HPDE6-E6E7 (cell line): Measurements from ENCODE around the gene VPS13D.

Source experiments
- DNase-seq: peaks from one replicate; pipeline ENCODE4 v3.0.0; 2011; ENCODE audit warnings: missing footprints; ENCODE audit errors: extremely low spot score

The VPS13D gene

GRCh38 chr1:12228979-12229378 is 851 bp upstream of the VPS13D start:
- DNase-seq, result no peak

DNA sequence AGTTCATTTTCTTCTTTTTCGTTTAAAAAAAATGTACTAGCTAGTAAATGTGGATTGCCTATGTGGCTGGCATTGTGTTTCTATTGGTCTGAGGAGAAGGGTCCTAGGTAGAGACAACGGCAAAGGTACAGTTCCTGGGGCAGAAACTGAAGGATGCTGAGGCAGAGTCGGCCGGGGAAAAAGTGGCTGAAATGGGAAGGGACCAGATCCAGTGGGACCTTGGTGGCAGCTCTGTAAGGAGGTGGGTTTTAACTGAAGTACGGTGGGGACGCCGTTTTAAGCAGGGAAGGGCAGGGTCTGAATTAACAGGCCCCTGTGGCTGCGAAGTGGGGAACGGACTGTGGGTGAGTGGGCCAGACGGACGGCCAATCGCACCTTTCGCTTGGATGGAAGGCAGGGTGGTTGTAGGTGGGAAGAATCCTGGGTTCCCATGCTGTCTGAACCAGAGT is 420 bp upstream of the VPS13D start:
- no peak for DNase-seq

DNA sequence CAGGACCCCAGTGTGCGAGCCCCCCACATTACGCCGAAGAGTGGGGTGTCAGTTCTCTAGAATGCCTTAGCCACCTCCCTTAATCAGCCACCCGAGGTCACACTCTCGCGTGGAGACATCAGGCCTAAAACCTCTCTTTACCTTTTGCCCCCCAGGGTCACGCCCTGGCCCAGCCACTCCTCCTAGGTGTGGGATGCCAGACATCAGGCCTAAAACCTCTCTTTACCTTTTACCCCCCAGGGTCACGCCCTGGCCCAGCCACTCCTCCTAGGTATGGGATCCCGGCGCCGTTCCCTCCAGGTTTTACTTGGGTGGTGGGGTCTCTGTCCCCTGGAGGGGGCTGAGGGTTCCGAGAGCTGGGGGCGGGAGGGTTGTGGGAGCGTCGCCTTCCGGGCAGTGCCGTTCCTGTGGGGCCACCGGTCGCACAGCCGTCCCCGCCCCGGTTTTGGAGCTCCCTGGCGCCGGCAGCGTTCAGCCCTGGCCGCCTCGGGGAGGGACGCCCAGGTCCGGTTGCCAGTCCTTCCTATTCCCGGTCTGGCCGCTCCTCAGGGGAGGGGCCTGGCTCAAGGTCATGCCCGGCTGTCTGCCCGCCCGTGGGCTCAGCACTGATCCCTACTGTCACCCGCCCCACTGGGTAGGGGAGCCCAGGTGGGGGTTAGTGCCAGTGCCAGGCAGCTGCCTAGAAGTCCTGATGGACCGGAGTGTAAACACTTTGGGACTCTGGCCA is 882 bp downstream of the VPS13D start:
- no peak for DNase-seq

DNA sequence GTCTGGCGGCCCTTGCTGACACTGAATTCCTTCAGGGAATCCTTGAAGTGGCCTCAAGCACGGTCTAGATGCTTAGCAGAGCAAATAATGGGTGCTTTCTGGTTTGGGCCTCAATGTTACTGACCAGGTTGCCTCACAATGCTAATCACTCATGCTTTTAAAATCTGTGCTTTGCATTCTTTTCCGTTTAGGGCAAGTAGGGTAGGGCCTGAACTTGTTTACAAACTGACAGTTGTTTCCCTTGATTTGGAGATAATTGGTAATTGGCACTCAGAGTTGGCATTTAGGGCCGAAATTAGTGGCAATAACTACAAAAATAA is 1.4 kb downstream of the VPS13D start:
- no peak for DNase-seq

GRCh38 chr1:12232221-12232620 is 2.4 kb downstream of the VPS13D start:
- peak; percentile 93 for DNase-seq

- DNase-seq, result no peak
These were observed 14.2 kb downstream of the VPS13D start for GRCh38 chr1:12244078-12244477.

DNA sequence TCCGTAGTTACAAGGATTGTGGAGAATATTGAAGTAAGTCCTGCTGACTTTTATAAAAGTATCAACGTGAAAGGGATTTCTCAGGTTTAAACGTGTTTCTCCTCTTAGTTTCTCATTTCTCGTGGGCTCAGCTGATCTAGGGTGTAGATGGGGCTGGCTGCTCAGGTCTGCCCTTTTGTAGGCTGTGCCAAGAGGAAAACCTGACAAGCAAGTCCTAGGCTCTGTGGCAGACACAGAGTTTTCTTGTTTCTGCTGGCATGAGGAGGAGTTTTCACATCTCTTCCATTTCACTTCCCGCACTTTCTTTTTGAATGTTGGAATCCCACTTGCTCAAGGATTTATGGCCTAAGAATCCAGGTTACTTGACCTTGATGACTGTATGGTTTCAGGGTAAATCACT is 14.8 kb downstream of the VPS13D start:
- no peak for DNase-seq

DNA sequence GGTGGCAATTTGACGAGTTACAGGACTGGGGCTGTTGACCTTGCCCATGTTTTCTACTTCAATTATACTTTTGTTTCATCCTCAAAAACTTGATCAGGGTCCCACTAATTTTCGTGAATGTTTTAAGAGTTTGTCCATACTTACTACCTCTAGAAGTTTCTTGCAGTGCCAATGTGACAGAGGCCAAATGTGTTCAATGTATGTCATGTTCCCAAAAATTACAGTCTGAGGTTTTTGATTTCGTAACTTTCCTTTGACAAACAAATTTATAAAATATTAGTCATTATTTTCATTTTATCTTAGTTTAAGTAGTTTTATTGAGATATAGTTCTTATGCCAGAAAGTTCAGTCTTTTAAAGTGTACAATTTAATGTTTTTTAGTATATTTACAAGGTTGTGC is 15.3 kb downstream of the VPS13D start:
- DNase-seq, result no peak

GRCh38 chr1:12245733-12246132 is 15.9 kb downstream of the VPS13D start:
- no peak for DNase-seq

GRCh38 chr1:12246584-12246983 is 16.8 kb downstream of the VPS13D start:
- no peak for DNase-seq

DNA sequence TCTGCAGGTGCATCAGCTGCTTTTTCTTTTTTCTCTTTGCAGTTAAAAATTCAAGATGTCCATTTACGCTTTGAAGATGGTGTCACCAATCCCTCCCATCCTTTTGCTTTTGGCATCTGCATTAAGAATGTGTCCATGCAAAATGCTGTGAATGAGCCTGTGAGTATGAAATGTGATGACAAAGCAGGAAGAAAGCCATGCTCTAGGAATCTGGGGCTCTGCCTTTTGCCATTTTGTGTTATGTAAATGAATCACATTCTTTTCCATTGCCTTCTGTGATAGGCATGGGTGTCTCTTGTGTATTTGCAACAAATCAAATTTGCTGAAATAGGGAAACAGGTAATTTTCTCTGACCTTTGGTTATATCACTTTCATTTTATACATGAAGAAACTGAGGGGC is 19.4 kb downstream of the VPS13D start:
- DNase-seq, result no peak

DNA sequence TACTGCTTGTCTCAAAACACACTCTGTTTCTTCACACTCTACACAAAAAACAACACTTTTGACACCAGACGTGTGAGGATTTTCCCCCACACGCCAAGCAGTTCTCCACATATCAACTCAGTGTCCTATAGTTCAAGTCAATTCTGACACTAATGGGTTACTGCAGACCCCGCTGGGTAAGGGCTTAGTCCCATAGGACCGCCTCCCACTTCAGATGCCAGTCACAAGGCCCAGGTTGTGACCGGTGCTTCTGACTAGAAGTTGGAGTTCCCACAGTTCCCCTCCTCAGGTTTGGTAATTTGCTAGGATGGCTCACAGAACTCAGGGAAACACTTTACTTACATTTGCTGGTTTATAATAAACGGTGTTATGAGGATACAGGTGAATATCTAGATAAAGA is 19.9 kb downstream of the VPS13D start:
- DNase-seq, result no peak

GRCh38 chr1:12251442-12251841 is 21.6 kb downstream of the VPS13D start:
- no peak for DNase-seq

DNA sequence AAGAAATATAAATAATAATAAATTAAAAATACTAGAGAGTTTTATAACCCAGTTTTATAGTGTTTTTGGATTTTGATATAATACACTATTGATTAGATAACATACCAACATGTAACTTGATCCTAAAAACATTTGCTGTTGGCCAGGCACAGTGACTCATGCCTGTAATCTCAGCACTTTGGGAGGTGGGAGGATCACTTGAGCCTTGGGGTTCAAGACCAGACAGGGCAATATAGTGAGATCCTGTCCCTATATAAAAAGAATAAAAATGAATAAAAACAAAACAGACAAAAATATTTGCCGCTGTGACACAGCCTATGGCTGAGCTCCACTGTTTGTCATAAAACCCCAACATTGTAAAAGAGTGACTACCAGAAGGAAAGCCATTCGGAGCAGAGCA is 26.1 kb downstream of the VPS13D start:
- no peak for DNase-seq

- DNase-seq, result no peak
These were observed 28.4 kb downstream of the VPS13D start for GRCh38 chr1:12258272-12258671.

- DNase-seq, result no peak
These were observed 39.5 kb downstream of the VPS13D start for GRCh38 chr1:12269351-12269750.

DNA sequence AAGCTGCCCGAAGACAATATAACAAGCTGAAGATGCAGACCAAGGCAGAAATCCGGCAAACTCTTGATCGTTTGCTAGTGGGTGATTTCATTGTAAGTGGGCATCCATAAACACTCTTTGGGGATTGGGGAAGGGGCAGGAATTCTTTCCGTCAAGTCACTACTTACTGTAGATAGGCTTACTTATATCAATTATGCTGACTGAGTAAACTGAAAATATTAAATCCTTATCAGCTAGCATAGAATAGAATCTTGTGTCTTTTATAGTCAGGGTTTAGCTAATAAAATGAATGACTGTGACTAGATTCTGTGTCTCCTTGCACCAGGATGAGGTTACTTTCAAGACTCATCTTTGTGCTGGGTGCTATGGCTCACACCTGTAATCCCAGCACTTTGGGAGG is 41.2 kb downstream of the VPS13D start:
- no peak for DNase-seq

DNA sequence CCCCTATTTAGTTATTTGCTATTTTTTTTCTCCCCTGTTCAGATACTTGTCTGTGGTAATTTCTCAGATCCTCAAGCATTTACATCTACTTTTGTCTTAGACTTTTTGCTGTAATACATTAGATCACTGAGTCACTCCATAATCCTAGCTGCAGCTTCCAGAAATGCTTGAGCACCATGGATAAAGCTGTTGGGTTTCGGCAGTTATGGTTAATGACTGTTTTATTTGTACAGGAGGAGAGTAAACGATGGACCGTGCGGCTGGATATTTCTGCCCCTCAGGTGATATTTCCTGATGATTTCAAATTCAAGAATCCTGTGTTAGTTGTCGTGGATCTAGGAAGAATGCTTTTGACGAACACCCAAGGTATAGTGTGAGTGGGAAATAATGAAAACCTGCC is 42.9 kb downstream of the VPS13D start:
- DNase-seq, result no peak

DNA sequence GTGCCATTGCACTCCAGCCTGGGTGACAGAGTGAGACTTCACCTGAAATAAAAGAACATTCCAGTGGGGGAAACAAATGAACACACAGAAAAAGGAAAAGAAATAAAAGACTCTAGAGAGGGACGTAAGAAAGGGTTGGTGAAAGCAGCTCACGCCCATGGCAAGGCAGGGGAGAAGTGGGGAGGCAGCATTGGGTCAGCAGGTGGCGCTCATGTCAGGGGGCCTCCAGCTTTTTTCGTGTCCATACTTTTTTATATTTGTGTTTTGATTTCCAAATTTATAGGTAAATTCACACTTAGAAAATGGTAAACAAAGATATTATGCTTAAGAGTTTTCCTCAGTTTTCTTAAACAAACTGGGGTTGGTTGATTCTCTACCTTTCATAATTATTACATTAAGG is 45.5 kb downstream of the VPS13D start:
- DNase-seq, result peak; percentile 40

- peak; percentile 8 for DNase-seq
These were observed 46.4 kb downstream of the VPS13D start for GRCh38 chr1:12276225-12276624.

- DNase-seq, result no peak
These were observed 49.2 kb downstream of the VPS13D start for GRCh38 chr1:12279003-12279402.

DNA sequence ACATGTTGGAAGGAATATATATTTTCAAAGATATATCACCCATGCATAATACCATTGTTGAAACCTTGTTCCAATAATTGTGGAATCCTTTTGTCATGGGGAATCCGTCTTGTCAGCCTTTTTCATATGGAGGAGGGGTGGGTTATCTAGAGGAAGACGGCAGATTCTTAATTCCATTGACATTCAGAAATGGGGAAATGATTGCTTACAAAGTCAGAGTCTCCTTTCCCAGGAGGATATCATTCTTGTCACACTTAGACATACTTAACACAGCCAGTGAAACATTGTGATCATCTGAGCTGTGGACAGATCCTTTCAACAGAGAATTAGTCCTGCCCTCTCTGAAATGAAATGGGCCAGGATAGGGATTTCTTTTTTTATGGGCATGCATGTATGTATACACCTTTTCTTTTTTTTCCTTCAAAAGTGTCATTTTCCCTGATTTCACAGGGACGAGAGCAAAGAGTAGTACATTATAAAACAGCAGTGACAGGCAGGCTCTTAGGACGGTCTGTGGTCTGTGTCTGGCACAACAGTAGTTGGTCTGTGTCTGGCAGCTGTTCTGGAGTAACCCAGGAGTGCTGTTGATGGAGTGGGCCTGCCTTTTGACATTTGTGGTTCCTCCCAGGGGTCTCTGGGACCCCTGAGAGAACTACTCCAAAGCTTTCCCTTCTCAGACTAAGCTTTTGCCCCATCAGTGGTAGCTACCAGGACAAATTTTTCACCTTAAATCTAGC is 50.1 kb downstream of the VPS13D start:
- no peak for DNase-seq

DNA sequence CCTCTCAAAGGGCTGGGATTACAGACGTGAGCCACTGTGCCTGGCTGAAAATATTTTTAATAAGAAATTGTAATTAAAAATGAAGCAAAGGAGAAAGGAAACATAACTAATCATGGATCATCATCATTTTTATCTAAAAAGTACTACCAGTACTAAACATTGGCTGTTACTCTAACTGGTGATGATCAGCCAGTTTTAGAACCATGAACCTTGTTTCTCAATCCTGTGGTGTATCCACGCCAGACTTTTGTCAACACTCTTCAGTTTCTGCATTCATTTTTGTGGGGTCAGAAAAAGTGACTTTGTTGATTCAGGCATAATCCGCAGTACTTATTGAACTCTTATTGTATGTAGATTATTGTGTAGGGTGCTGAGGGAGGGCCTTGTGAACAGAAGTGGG is 52.3 kb downstream of the VPS13D start:
- DNase-seq, result no peak

GRCh38 chr1:12284486-12284885 is 54.7 kb downstream of the VPS13D start:
- DNase-seq, result peak; percentile 25
